GM18909 (cell line): ENCODE data around the gene MTPN.
A peak's percentile ranks its signal among the peaks of the same experiment; 100 is the strongest.

Experiments
- ATAC-seq: cut with Tn5 transposase; IDR thresholded peaks from one replicate; pipeline ENCODE4 v1.9.1; 2021; ENCODE audit warnings: mild to moderate bottlenecking; ENCODE audit not compliant: unreplicated experiment, poor library complexity

Gene MTPN

DNA sequence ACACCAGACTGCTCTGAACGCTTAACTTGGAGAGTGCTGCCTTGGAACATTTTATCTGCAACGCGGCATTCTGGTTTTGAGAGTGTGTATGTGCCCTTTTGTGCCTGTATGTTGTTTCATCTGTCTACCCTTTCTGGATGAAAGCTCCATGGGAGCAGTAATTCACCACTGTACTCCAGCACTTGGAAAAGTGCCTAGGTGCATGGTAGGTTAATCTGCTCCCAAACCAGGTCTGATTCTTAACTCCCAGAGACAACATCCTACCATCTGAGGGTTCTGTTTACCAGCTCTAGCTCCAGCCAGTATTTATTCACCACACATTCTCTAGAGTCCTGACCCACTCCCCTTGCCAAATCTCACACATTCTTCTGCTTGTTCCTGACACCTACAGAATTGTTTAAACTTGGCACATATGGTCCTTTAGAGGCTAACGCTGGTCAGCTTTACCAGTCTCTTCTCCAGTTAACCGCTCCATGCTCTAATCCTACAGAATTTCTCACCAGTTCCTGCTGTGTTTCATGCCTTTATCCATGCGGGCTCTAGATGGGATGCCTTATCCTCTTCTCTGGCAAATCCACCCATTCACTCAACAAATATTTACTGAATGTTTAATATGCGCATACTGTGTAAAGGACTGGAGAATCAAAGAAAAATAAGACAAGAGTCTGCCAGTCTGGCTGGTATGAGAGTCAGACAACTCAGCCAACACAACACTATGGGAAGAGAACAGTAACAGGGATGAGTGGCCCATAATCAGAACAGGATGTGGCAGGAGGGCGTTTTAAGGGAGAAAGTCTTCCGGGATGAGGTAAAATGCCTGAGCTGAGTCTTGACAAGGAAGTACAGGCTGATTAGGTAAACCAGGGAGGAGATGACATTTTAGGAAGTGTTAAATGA is 46.3 kb downstream of the MTPN start:
- no peak for ATAC-seq

GRCh38 chr7:135929722-135930141 is 47.4 kb downstream of the MTPN start:
- ATAC-seq: no peak

- ATAC-seq: no peak
These were observed 47.9 kb downstream of the MTPN start for GRCh38 chr7:135929249-135929648.

DNA sequence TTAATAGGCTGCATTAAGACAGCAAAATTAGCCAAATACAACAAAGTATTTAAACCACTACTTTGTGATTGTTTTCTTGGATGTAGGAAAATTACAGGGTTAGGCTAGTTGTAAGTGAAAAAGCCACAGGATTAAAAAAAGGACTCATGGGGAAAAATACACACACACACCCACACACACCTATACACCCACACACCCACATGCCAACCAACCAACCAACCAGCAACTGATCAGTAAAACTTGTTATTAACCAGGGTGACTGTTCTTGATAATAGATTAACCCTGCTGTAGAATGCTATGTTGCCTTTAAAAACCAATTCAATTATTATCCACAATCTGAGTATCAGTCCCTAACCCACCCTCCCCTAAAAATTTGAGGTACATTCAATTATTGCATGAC is 49.0 kb downstream of the MTPN start:
- ATAC-seq: no peak

- no peak for ATAC-seq
These were observed 51.9 kb downstream of the MTPN start for GRCh38 chr7:135925210-135925609.

DNA sequence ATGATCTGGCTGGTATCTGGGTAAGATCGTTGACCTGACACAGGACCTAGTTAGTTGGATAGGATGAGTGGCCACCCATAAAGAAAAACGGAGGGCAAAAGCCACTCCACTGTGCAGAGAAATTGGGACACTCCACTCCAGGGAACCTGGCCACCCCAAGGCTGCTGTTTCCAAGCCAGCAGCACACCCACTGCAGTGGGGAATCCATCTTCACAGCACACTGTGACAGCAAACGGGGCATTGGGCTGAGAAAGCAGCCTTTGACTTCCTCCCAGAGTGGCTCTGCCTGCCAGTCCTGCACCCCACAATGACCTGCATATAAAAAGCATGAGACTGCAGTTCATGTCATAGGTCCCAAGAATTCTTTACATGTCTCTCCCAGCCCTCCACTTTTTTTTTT is 52.9 kb downstream of the MTPN start:
- no peak for ATAC-seq

DNA sequence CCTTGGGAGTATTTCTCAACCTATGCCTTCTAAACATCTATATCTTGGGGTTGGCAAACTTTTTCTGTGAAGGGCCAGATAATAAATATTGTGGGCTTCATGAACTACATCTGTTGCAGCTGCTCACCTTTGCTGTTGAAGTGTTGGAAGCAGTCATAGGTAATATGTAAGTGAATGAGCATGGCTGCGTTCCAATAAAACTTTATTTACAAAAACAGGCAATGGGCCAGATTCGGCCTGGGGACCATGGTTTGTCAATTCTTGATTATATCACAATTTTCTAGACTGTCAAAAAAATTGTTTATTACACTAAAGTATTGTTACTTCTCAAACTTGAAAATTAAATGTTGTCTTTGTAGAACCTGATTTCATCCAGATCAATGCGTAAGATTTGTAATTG is 54.9 kb downstream of the MTPN start:
- no peak for ATAC-seq

GRCh38 chr7:135920478-135920877 is 56.7 kb downstream of the MTPN start:
- peak; percentile 49 for ATAC-seq

- ATAC-seq: no peak
These were observed 57.9 kb downstream of the MTPN start for GRCh38 chr7:135919071-135919841.

DNA sequence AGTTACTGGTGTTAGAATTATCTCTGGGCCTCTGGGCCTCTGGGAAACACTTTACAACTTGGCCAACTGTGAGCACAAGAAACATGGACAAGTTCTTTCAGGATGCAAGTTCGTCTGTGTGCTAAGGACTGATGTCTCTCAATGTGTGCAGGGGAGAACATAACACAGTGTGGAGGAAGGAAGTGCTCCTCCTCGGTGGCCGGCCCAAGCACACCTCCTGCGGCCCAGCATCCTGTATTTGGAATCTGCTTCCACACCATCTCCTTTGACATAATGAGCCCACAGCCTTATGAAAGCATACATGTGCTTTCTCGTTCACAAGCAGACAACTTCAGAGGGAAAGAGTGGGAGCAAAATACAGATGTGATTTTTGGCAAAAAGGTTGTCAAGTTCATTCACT is 59.0 kb downstream of the MTPN start:
- no peak for ATAC-seq

DNA sequence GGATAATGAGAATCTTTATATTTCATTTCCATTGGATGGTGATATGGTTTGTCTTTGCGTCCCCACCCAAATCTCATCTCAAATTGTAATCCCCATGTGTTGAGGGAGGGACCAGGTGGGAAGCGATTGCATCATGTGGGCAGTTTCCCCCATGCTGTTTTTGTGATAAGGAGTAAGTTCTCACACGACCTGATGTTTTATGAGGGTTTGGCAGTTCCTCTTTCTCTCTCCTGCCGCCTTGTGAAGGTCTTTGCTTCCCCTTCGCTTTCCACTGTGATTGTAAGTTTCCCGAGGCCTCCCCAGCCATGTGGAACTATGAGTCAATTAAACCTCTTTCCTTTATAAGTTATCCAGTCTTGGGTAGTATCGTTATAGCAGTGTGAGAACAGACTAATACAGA is 59.4 kb downstream of the MTPN start:
- ATAC-seq: no peak

DNA sequence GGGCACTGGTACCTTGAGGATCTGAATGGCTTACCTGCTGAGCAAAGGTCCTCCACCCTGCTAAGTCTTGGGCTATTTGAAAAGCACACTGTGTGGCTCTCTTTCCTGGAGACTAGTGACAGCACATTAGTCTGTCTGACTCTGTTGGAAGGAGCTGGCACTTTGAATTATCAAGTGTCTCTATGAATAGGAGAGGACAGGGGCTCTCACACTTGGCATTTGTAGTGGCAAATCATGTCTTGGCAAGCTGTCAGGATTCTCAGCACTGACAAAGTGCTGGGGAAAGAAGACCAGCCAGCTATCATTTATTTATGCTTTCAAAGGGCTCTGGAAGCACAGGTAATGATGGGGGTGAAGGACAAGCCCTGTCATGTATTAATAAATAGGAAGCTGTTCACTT is 62.8 kb downstream of the MTPN start:
- ATAC-seq: no peak

DNA sequence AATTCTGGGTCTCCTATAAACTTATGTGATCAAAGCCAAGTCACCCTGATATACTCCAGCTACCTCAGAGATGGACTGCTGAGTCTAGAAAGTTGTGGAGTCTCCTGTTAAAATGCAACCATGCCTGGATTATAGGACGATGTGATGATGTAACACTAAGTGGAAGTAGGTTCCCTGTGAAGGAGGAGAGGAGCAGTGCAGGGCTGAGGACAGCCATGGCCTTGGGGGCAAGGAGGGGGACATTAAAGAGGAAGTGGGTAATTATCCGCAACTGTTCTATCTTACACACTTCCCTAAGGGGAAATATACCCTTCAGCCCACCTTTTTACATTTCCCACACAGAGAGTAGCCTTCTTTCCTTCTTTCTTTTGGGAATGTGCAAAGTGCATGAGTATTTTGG is 63.8 kb downstream of the MTPN start:
- no peak for ATAC-seq

- ATAC-seq: no peak
These were observed 66.1 kb downstream of the MTPN start for GRCh38 chr7:135911099-135911498.

DNA sequence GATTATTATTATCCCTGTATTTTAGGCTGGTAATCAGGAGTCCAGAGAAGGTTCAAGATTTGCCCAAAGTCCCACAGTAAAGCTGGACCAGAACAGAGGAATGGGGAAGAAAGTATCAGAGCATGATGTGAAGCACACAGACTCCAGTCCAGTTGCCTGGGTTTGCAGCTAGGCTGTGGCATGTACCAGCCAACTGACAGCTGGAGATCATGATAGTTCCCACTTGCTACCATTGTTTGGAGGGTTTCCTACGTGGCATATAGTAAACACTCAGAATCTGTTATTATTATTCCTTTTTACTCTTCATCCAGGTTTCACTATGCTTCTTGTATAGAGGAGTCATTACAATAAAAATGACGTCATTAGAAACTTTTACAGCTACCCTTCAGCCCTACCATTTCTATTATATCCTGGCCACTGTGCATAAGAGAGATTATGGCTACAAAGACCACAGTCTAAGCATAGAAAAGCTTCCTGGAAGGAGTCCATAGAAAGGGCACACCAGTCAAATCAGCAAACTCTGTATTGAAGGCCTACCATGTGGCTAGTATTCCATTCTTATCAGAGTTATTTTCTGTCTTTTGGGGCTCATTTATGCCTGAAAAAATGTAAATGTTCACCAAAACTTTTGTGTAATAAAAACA is 66.6 kb downstream of the MTPN start:
- ATAC-seq: no peak

DNA sequence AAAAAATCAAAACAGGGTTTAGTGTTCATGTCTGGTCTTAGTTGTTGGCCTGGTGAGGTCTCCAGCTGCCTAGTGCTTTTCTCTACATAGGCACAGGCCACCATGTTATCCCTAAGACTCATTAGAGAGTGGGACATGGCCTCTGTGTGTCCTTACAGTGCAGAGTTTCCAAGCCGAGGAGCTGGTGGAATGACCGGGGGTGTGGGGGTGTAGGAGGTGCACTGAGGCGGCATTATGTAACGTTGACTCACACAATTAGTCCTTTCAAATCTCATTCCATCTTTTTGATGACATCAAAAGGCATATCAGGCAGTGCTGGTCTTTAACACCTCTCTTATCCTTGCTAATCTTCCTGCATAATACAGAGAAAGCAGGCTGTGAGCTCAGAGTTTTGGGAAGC is 71.3 kb downstream of the MTPN start:
- no peak for ATAC-seq

GRCh38 chr7:135905355-135905754 is 71.8 kb downstream of the MTPN start:
- ATAC-seq: no peak

- no peak for ATAC-seq
These were observed 72.9 kb downstream of the MTPN start for GRCh38 chr7:135904282-135904681.

DNA sequence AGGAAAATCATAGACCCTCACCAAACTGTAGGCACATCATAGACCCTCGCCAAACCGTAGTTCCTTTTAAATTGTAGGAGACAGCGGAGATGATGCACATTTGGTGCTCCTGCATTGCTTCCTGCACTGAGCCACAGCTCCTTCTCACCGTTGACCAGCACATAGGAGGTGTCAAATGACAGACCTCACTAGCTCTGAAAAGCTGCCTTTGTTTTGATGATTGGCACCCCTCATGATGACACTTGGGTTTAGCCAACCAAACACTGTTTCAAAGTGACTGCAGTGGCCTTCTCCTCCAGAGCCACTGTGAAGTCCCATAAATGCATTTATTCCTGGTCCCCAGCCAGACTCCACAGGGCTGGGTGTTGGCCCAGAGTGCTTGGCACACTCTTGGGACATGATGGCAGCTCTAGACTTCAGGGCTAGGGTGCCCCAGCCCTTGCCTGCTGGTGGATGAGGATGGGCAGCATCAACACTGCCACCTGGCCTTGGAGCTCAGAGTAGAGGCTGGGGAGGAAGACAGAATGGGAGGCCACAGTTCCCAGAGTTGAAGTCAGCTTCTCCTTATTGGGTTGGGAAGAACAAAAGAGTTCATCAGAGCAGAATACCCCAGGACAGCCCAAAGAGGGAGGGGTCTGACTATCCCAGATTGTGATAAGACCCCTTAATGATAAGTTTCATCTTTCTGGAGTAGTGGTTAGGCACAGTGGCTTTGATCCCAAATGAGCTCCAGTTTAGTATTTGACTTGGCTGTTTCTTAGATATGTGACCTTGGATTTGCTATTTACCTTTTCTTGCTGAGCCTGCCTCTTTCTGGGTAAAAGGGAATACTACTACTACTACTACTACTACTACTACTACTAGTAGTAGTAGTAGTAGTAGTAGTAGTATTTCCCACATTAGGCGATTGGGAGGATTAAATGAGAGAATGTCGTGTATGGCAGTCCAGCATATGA is 75.3 kb downstream of the MTPN start:
- no peak for ATAC-seq

DNA sequence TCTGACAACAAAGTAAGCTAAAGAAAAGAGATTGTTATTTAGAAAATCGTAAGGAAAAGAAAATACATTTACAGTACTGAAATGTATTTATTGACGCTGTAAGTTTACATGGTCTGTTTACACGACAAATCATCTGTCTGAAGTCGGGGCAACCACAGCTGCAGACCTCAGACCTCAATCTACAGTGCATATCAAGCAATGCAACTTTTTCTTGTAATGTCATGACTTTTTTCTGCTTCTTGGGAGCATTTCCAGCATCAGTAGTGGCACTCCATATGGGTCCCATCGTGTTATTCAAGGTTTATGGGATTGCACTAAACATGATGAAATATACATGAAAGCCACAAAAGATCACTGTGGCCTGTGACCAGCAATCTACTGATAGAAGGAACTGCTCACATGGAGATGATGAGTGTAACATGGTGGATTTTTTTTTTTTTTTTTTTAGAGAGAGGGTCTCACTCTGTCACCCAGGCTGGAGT is 77.1 kb downstream of the MTPN start:
- ATAC-seq: no peak
